HG02798 (cell line): Measurements from ENCODE around the gene MYH9.

ENCODE experiments used
- ATAC-seq: cut with Tn5 transposase; IDR thresholded peaks from one replicate; pipeline ENCODE4 v1.9.1; 2021; ENCODE audit warnings: mild to moderate bottlenecking; ENCODE audit not compliant: unreplicated experiment, poor library complexity

Gene MYH9

GRCh38 chr22:36387709-36387958 lies 133 bp downstream of the MYH9 start:
- ATAC-seq: no peak

GRCh38 chr22:36386900-36387708 lies 663 bp downstream of the MYH9 start:
- ATAC-seq: peak; percentile 17

GRCh38 chr22:36386351-36386899 lies 1.3 kb downstream of the MYH9 start:
- ATAC-seq: peak; percentile 21

GRCh38 chr22:36385491-36386350 lies 2.0 kb downstream of the MYH9 start:
- ATAC-seq: no peak

GRCh38 chr22:36384766-36385481 lies 2.8 kb downstream of the MYH9 start:
- ATAC-seq: no peak

- ATAC-seq: no peak
Measured at GRCh38 chr22:36383110-36383581, 4.6 kb downstream of the MYH9 start.

GRCh38 chr22:36381513-36382128 lies 6.1 kb downstream of the MYH9 start:
- ATAC-seq: no peak

GRCh38 chr22:36379593-36380361 lies 8.0 kb downstream of the MYH9 start:
- ATAC-seq: no peak

- ATAC-seq: no peak
Measured at GRCh38 chr22:36378869-36379217, 8.9 kb downstream of the MYH9 start.

- ATAC-seq: no peak
Measured at GRCh38 chr22:36378080-36378868, 9.5 kb downstream of the MYH9 start.

GRCh38 chr22:36377022-36377631 lies 10.6 kb downstream of the MYH9 start:
- ATAC-seq: no peak

GRCh38 chr22:36376265-36376664 lies 11.5 kb downstream of the MYH9 start:
- no peak for ATAC-seq

- no peak for ATAC-seq
Measured at GRCh38 chr22:36375071-36375980, 12.4 kb downstream of the MYH9 start.

- ATAC-seq: no peak
Measured at GRCh38 chr22:36374603-36375024, 13.2 kb downstream of the MYH9 start.

GRCh38 chr22:36373258-36373579 lies 14.5 kb downstream of the MYH9 start:
- no peak for ATAC-seq

GRCh38 chr22:36371920-36372319 lies 15.8 kb downstream of the MYH9 start:
- no peak for ATAC-seq

GRCh38 chr22:36369922-36370791 lies 17.6 kb downstream of the MYH9 start:
- ATAC-seq: no peak
